ENCODE results near the gene NOS3.

DNA sequence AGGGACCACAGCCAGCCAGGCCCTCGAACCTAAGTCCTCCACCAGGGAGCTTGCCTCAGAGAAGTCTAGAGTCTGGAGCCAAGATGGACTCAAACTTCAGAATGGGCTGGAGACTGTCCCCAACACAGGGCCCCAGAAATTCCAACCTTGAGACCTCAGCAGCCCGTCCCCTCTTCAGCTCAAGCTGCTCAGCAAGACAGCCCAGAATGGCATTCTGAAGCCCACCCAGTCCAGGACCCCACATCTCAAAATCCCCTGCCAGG is 28.6 kb upstream of the NOS3 start:
- TF ChIP-seq, protein P1, sequence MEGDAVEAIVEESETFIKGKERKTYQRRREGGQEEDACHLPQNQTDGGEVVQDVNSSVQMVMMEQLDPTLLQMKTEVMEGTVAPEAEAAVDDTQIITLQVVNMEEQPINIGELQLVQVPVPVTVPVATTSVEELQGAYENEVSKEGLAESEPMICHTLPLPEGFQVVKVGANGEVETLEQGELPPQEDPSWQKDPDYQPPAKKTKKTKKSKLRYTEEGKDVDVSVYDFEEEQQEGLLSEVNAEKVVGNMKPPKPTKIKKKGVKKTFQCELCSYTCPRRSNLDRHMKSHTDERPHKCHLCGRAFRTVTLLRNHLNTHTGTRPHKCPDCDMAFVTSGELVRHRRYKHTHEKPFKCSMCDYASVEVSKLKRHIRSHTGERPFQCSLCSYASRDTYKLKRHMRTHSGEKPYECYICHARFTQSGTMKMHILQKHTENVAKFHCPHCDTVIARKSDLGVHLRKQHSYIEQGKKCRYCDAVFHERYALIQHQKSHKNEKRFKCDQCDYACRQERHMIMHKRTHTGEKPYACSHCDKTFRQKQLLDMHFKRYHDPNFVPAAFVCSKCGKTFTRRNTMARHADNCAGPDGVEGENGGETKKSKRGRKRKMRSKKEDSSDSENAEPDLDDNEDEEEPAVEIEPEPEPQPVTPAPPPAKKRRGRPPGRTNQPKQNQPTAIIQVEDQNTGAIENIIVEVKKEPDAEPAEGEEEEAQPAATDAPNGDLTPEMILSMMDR (IDR thresholded peaks at IDR 0.05 in 8 of 11, conservative IDR thresholded peaks at IDR 0.05 in 3 of 11) = no peak
- TF ChIP-seq POLR2AphosphoS5 (IDR thresholded peaks at IDR 0.05) (no peak), POLR2A (IDR thresholded peaks at IDR 0.05) (no peak)

Measured in spleen (tissue), 7 donors.